ENCODE results near the gene RNF130. TPM values are rescaled to one million over a fixed set of nuclear protein-coding genes. Genes with fewer than 3 reads are reported as not detected.

RNF130 gene
- total and polyA plus RNA-seq, 2 of the 13 experiments (the other 11 are each of a cell fraction or from before 2014, with no cell fraction given) = 28.2 to 28.3 TPM

- TF ChIP-seq ZBTB40 (IDR thresholded peaks at IDR 0.05) (no peak), ZBTB40 (CRISPR knock-in tag; IDR thresholded peaks at IDR 0.05) (no peak), MTF2 (CRISPR knock-in tag; IDR thresholded peaks at IDR 0.05; ENCODE audit: borderline replicate concordance) (no peak), TBP (CRISPR knock-in tag; IDR thresholded peaks at IDR 0.05) (no peak), PCBP2 (optimal IDR thresholded peaks at IDR 0.05; ENCODE audit: low read depth, low read length, poor library complexity, severe bottlenecking) (no peak), ZNF687 (CRISPR knock-in tag; IDR thresholded peaks at IDR 0.05) (no peak), MLX (CRISPR knock-in tag; IDR thresholded peaks at IDR 0.05) (no peak), CREB1 (IDR thresholded peaks at IDR 0.05) (no peak), CREB1 (CRISPR knock-in tag; IDR thresholded peaks at IDR 0.05) (no peak), ZNF720 (CRISPR knock-in tag; IDR thresholded peaks at IDR 0.05) (no peak), HDAC2 (CRISPR knock-in tag; IDR thresholded peaks at IDR 0.05) (no peak), HHEX (CRISPR knock-in tag; IDR thresholded peaks at IDR 0.05) (no peak)
- TF ChIP-seq, protein P1, sequence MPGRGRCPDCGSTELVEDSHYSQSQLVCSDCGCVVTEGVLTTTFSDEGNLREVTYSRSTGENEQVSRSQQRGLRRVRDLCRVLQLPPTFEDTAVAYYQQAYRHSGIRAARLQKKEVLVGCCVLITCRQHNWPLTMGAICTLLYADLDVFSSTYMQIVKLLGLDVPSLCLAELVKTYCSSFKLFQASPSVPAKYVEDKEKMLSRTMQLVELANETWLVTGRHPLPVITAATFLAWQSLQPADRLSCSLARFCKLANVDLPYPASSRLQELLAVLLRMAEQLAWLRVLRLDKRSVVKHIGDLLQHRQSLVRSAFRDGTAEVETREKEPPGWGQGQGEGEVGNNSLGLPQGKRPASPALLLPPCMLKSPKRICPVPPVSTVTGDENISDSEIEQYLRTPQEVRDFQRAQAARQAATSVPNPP (CRISPR knock-in tag; IDR thresholded peaks at IDR 0.05) = no peak
Observed at GRCh38 chr5:179973391-179973790, 98.2 kb downstream of the RNF130 start (continued).
